Right renal pelvis (tissue), 4 donors: ENCODE data around the gene PARD6A. TPM values are rescaled to one million over a fixed set of nuclear protein-coding genes. Genes with fewer than 3 reads are reported as not detected.

ENCODE experiments used
- polyA plus RNA-seq, 4 donors: library from polyadenylated mRNA; unstranded; fragments of 120-200 nt; gene quantifications; one replicate each; pipeline ENCODE4 v1.2.1, GENCODE V29; 2013; ENCODE audit not compliant: insufficient read length in 4 of 4

Gene PARD6A
- polyA plus RNA-seq, 4 donors, result 2.1 to 4.3 (median 3.2) TPM

Other genes with a start within 250 kb of the PARD6A start
- 10 to 100 TPM; 13.2 to 16.8 (median 14.4) TPM for gene ZDHHC1, start 244.5 kb upstream of the PARD6A start, polyA plus RNA-seq
- gene HSD11B2, start 229.8 kb upstream of the PARD6A start, polyA plus RNA-seq, result 10 to 100 TPM; 49.6 to 57.9 (median 52.0) TPM
- gene ATP6V0D1, start 179.8 kb upstream of the PARD6A start, polyA plus RNA-seq, result 100 to 1,000 TPM in 1 of 4 donors, 10 to 100 TPM in 3; 82.6 to 104 (median 91.2) TPM
- gene AGRP, start 177.4 kb upstream of the PARD6A start, polyA plus RNA-seq, result under 1 TPM in 2 of 4 donors, not detected in 2; 0.25 to 0.31 TPM
- 100 to 1,000 TPM; 110 to 137 (median 117) TPM for gene RIPOR1, start 132.1 kb upstream of the PARD6A start, polyA plus RNA-seq
- gene CTCF, start 98.4 kb upstream of the PARD6A start, polyA plus RNA-seq, result 10 to 100 TPM; 77.8 to 89.6 (median 86.4) TPM
- gene CARMIL2, start 15.8 kb upstream of the PARD6A start, polyA plus RNA-seq, result 1 to 10 TPM in 2 of 4 donors, under 1 TPM in 2; 0.87 to 1.5 (median 1.1) TPM
- 10 to 100 TPM; 21.0 to 28.9 (median 23.4) TPM for gene ACD, start 700 bp upstream of the PARD6A start, polyA plus RNA-seq
- gene ENKD1, start 5.8 kb downstream of the PARD6A start, polyA plus RNA-seq, result 10 to 100 TPM; 20.4 to 31.1 (median 24.8) TPM
- 1 to 10 TPM; 2.7 to 4.6 (median 3.4) TPM for gene C16orf86, start 5.9 kb downstream of the PARD6A start, polyA plus RNA-seq
- gene GFOD2, start 58.4 kb downstream of the PARD6A start, polyA plus RNA-seq, result 10 to 100 TPM; 20.5 to 24.9 (median 21.5) TPM
- gene RANBP10, start 145.6 kb downstream of the PARD6A start, polyA plus RNA-seq, result 10 to 100 TPM; 21.6 to 28.5 (median 22.3) TPM
- 1 to 10 TPM; 7.3 to 9.0 (median 7.7) TPM for gene TSNAXIP1, start 145.9 kb downstream of the PARD6A start, polyA plus RNA-seq
- gene THAP11, start 181.4 kb downstream of the PARD6A start, polyA plus RNA-seq, result 10 to 100 TPM; 30.4 to 33.8 (median 32.1) TPM
- gene NUTF2, start 186.0 kb downstream of the PARD6A start, polyA plus RNA-seq, result 100 to 1,000 TPM; 121 to 130 (median 129) TPM
- gene CENPT, start 186.7 kb downstream of the PARD6A start, polyA plus RNA-seq, result 10 to 100 TPM; 42.0 to 51.5 (median 46.9) TPM
- gene EDC4, start 212.1 kb downstream of the PARD6A start, polyA plus RNA-seq, result 10 to 100 TPM; 80.6 to 93.6 (median 86.7) TPM
- gene NRN1L, start 223.9 kb downstream of the PARD6A start, polyA plus RNA-seq, result under 1 TPM in 2 of 4 donors, not detected in 2; 0.31 to 0.95 TPM
- 10 to 100 TPM; 33.7 to 41.8 (median 37.9) TPM for gene PSKH1, start 232.3 kb downstream of the PARD6A start, polyA plus RNA-seq